Right atrium auricular region (tissue), 2 donors: ENCODE results near the gene PKM. TPM values are rescaled to one million over a fixed set of nuclear protein-coding genes. Genes with fewer than 3 reads are reported as not detected.

ENCODE experiments used
- DNase-seq: peaks from one replicate; pipeline ENCODE4 v3.0.0-alpha.2; 2019; ENCODE audit warnings: low spot score
- H3K27ac ChIP-seq, 2 donors: fragments of 200-600 bp; sonication (generic); 1 replicate in 1 of 2; 2 replicates in 1 of 2; pipeline ENCODE4 v1.5.1; 2016 to 2019
- H3K27me3 ChIP-seq, 2 donors: fragments of 200-600 bp; sonication (generic); one replicate each; pipeline versions ENCODE4 v1.5.1 to v1.6.0; 2017 to 2019
- H3K36me3 ChIP-seq: fragments of 200-600 bp; sonication (generic); one replicate; pipeline ENCODE4 v1.5.1; 2016
- H3K4me1 ChIP-seq, 2 donors: fragments of 200-600 bp; sonication (generic); one replicate each; pipeline versions ENCODE4 v1.5.1 to v1.6.0; 2017 to 2019
- H3K4me3 ChIP-seq, 2 donors: fragments of 200-600 bp; sonication (generic); 1 replicate in 1 of 2; 2 replicates in 1 of 2; pipeline ENCODE4 v1.5.1; 2017 to 2019; ENCODE audit warnings: mild to moderate bottlenecking in 1 of 2, moderate library complexity in 1 of 2
- H3K9me3 ChIP-seq, 2 donors: fragments of 200-600 bp; sonication (generic); one replicate each; pipeline ENCODE4 v1.5.1; 2019
- total RNA-seq, 2 donors: library from RNA; depleted of rRNA; stranded (reverse); fragments of >200 nt; gene quantifications; one replicate each; pipeline ENCODE4 v1.1.0, GENCODE V29; 2016
- TF ChIP-seq, protein P1 (sequence below), 2 donors: fragments of 200-600 bp; sonication (generic); IDR thresholded peaks; one replicate each; pipeline ENCODE4 v1.5.1; 2019; ENCODE audit warnings: antibody characterized with exemption in 2 of 2

Gene PKM
- total RNA-seq, 2 donors from 2014 or later = 538 to 934 TPM

DNA sequence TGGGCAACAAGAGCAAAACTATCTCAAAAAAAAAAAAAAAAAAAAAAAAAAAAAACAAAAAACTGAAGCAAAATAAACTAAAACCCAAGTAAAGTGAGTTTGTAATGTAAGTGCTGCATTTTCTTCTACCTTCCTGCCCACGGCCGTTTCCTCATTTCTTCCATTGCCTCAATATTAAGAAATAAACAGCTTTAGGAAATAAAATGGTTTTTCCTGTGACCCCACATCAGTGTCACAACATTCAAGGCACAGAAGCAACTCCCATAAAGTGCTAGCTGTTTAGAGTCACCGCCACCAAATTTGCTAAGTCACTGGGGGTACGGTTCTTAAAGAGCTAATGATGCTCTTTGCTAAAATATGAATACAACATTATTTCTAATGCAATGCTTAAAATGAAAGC, 3.3 kb downstream of the PKM start:
- Histone ChIP-seq H3K4me1 (peaks cover 0 to 65% of the 10 kb centered on the region in 2 donors), H3K27me3 (no peaks in the 10 kb centered on the region), H3K9me3 (no peaks in the 10 kb centered on the region), H3K27ac (peak overlapping the region; percentile 98), H3K4me3 (peak overlapping the region in 1 of 2 donors; percentile 96), H3K36me3 (peaks cover 6% of the 10 kb centered on the region)
- TF ChIP-seq, protein P1, sequence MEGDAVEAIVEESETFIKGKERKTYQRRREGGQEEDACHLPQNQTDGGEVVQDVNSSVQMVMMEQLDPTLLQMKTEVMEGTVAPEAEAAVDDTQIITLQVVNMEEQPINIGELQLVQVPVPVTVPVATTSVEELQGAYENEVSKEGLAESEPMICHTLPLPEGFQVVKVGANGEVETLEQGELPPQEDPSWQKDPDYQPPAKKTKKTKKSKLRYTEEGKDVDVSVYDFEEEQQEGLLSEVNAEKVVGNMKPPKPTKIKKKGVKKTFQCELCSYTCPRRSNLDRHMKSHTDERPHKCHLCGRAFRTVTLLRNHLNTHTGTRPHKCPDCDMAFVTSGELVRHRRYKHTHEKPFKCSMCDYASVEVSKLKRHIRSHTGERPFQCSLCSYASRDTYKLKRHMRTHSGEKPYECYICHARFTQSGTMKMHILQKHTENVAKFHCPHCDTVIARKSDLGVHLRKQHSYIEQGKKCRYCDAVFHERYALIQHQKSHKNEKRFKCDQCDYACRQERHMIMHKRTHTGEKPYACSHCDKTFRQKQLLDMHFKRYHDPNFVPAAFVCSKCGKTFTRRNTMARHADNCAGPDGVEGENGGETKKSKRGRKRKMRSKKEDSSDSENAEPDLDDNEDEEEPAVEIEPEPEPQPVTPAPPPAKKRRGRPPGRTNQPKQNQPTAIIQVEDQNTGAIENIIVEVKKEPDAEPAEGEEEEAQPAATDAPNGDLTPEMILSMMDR (IDR thresholded peaks at IDR 0.05) = no peak
- no peak for DNase-seq

DNA sequence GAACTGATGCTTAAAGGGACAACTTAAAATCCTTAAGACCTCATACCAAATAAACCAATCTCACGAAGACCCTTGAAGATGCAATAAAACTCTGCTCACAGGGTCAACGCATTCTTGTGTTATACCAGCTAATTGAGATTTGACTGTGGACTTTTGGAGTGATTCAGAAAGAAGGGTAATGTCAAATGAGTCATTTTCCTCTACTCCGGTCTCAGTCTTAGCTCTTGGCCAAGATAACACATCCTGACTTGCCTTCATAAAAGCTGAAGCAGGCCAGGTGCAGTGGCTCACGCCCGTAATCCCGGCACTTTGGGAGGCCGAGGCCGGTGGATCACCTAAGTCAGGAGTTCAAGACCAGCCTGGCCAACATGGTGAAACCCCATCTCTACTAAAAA, 3.8 kb downstream of the PKM start:
- no peak overlapping the region for H3K4me3 ChIP-seq
- H3K9me3 ChIP-seq = no peaks in the 10 kb centered on the region
- H3K27me3 ChIP-seq = no peaks in the 10 kb centered on the region
- TF ChIP-seq, protein P1 (IDR thresholded peaks at IDR 0.05) = no peak
- peaks cover 0 to 65% of the 10 kb centered on the region in 2 donors for H3K4me1 ChIP-seq
- peak overlapping the region; percentile 70 to 98 for H3K27ac ChIP-seq
- DNase-seq = no peak
- H3K36me3 ChIP-seq = peaks cover 6% of the 10 kb centered on the region

DNA sequence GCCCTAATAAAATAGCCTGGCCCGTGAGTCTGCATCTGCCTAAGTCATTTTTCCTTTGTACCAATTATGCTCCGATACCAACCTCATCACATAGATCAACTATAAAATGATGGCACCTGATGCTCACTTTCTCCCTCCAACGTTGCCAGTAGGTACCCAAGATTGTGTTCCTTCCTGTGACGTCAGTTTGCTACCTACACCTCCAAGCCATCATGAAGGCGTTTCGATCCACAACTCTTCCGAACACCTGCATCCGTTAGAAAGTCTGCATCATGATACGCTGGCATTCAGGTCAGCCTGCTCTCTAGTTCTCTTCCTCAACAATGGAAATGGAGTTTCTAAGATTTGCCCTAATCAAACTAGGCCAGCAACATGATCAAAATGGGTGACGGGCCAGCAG, 7.7 kb downstream of the PKM start:
- no peak for DNase-seq
- Histone ChIP-seq H3K4me1 (peaks cover 0 to 77% of the 10 kb centered on the region in 2 donors), H3K27ac (peak overlapping the region in 1 of 2 donors; percentile 45), H3K4me3 (no peak overlapping the region), H3K27me3 (no peaks in the 10 kb centered on the region), H3K36me3 (peaks cover 23% of the 10 kb centered on the region), H3K9me3 (no peaks in the 10 kb centered on the region)
- TF ChIP-seq, protein P1 (IDR thresholded peaks at IDR 0.05) = no peak

DNA sequence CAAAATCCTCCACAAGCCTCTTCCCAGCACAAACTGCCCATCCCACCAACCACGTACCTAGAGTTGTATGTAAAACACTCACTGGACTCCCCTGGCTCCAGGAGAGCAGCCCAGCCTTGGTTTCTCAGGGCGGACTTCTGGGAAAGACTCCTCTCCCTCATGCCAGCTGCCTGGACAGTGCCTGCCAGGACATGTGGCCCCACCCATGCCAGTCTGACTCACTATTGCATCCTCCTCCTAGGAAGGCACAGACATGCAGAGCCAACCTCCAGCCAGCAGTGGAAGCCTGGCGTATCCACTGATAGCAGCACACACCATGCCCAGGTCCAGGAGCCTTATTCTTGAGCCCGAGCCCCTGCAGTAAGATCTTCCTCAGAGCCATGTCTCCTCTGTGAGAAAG, 8.6 kb downstream of the PKM start:
- DNase-seq = no peak
- Histone ChIP-seq H3K4me1 (peaks cover 0 to 68% of the 10 kb centered on the region in 2 donors), H3K36me3 (peaks cover 32% of the 10 kb centered on the region), H3K4me3 (no peak overlapping the region), H3K27ac (peak overlapping the region; percentile 45 to 65), H3K27me3 (no peaks in the 10 kb centered on the region), H3K9me3 (no peaks in the 10 kb centered on the region)
- TF ChIP-seq, protein P1 (IDR thresholded peaks at IDR 0.05) = no peak

DNA sequence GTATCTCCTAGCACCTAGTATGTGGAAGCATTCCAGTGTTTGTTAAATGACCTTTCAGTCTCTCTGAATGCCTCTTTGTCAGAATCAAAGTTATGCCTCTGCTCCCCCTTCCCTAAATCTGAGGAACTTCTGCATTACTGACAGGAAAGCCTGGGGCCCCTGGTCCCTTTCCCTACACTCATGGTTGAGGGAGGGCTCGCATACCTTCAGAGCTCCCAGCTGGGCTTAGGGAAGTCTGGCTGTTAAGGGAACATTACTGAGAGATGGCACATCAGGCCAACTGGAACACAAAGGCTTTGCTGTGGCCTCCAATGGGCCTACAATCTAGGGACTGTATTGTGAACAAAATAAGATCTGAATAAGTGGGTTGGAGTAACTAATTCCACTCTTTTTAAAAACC, 10.3 kb downstream of the PKM start:
- no peak for DNase-seq
- Histone ChIP-seq H3K27ac (peak overlapping the region; percentile 0 to 11), H3K4me3 (no peak overlapping the region), H3K36me3 (peaks cover 49% of the 10 kb centered on the region), H3K4me1 (peaks cover 0 to 51% of the 10 kb centered on the region in 2 donors), H3K27me3 (no peaks in the 10 kb centered on the region), H3K9me3 (no peaks in the 10 kb centered on the region)
- TF ChIP-seq, protein P1 (IDR thresholded peaks at IDR 0.05) = no peak

DNA sequence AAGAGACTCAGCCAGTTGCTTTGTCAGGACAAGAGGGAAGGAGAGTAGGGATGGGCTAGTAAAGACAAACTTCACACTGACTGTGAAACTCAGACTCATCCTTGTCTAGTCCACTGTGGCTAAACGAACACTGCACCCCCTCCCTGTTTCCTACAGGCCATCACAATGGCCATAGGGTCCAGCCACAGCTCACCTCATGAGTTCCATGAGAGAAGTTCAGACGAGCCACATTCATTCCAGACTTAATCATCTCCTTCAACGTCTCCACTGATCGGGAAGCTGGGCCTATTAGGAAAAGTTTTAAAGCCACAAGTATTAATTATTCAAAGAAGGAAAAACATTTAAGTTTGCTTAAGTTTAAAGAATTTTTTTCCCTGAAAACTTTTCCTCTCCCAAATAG, 13.8 kb downstream of the PKM start:
- TF ChIP-seq, protein P1 (IDR thresholded peaks at IDR 0.05) = no peak
- no peak overlapping the region for H3K27ac ChIP-seq
- no peak overlapping the region for H3K4me3 ChIP-seq
- no peaks in the 10 kb centered on the region for H3K9me3 ChIP-seq
- DNase-seq = no peak
- peaks cover 78% of the 10 kb centered on the region for H3K36me3 ChIP-seq
- peaks cover 0 to 30% of the 10 kb centered on the region in 2 donors for H3K4me1 ChIP-seq
- no peaks in the 10 kb centered on the region for H3K27me3 ChIP-seq
